HepG2 (cell line): ENCODE results near the gene TYMP. TPM values are rescaled to one million over a fixed set of nuclear protein-coding genes. Genes with fewer than 3 reads are reported as not detected.
A peak's percentile ranks its signal among the peaks of the same experiment; 100 is the strongest.

Source experiments
- ATM ChIP-seq: fragments of 450-650 bp; IDR thresholded peaks from 2 replicates; pipeline ENCODE4 v1.7.1; 2017; ENCODE audit warnings: mild to moderate bottlenecking, borderline replicate concordance
- CBX2 ChIP-seq, 2 experiments: fragments of 200-600 bp in 1 of 2; sonication (generic); formaldehyde crosslinking in 1 of 2; IDR thresholded peaks; 2 replicates each; pipeline versions ENCODE4 v1.7.0 to v1.8.1; 2018 to 2022; ENCODE audit warnings: low read depth in 2 of 2, low read length in 1 of 2, mild to moderate bottlenecking in 1 of 2, missing genetic modification reagents in 1 of 2
- HMGXB3 ChIP-seq: sonication (generic); formaldehyde crosslinking; IDR thresholded peaks from 2 replicates; pipeline ENCODE4 v1.4.0; 2020; ENCODE audit warnings: missing genetic modification reagents, borderline replicate concordance
- KMT2B ChIP-seq: IDR thresholded peaks from 2 replicates; pipeline ENCODE4 v1.6.1; 2016; ENCODE audit warnings: missing genetic modification reagents, missing compliant biosample characterization
- NFE2L1 ChIP-seq: sonication (generic); formaldehyde crosslinking; IDR thresholded peaks from 2 replicates; pipeline ENCODE4 v1.4.0; 2020; ENCODE audit warnings: missing genetic modification reagents, mild to moderate bottlenecking, borderline replicate concordance
- SMARCC2 ChIP-seq: fragments of 450-650 bp; IDR thresholded peaks from 2 replicates; pipeline ENCODE4 v1.6.1; 2017; ENCODE audit warnings: antibody characterized with exemption, mild to moderate bottlenecking
- SP5 ChIP-seq: IDR thresholded peaks from 2 replicates; pipeline ENCODE4 v1.6.1; 2016; ENCODE audit warnings: low read depth, borderline replicate concordance
- TAF15 ChIP-seq: fragments of 200-400 bp; formaldehyde crosslinking; IDR thresholded peaks from one replicate; pipeline ENCODE4 v1.6.1; 2018; ENCODE audit warnings: mild to moderate bottlenecking, low read depth, low read length; ENCODE audit not compliant: poor library complexity, severe bottlenecking
- TEF ChIP-seq: sonication (generic); formaldehyde crosslinking; IDR thresholded peaks from 2 replicates; pipeline ENCODE4 v1.5.0; 2020; ENCODE audit warnings: missing genetic modification reagents
- TOPORS ChIP-seq: sonication (generic); formaldehyde crosslinking; IDR thresholded peaks from 2 replicates; pipeline ENCODE4 v1.8.0; 2023; ENCODE audit warnings: mild to moderate bottlenecking, missing genetic modification reagents
- ZNF777 ChIP-seq: sonication (generic); formaldehyde crosslinking; IDR thresholded peaks from 2 replicates; pipeline ENCODE4 v1.4.0; 2020; ENCODE audit warnings: missing genetic modification reagents
- polyA plus RNA-seq, 8 experiments: library from polyadenylated mRNA; depleted of rRNA in 3 of 8; stranded (reverse) in 7 of 8; unstranded in 1 of 8; fragments of >200 nt; fragmentation: Illumina TruSeq in 4 of 8; extraction: Trizol in 4 of 8; gene quantifications; 2 replicates each; pipeline versions ENCODE4 v1.2.1 to v1.2.3, GENCODE V29; 2011 to 2016; ENCODE audit warnings: low read depth in 4 of 8, missing spikeins in 1 of 8, mixed read lengths in 1 of 8; ENCODE audit not compliant: insufficient read depth in 1 of 8
- total RNA-seq, 5 experiments: library from RNA; depleted of rRNA; stranded (reverse); fragments of >200 nt; fragmentation: Illumina TruSeq; extraction: Trizol; gene quantifications; 2 replicates each; pipeline ENCODE4 v1.2.3, GENCODE V29; 2016; ENCODE audit warnings: low read depth in 1 of 5
- TF ChIP-seq, protein P1 (sequence below): sonication (generic); formaldehyde crosslinking; IDR thresholded peaks from 2 replicates; pipeline ENCODE4 v1.5.0; 2020; ENCODE audit warnings: mild to moderate bottlenecking, missing genetic modification reagents, borderline replicate concordance
- TF ChIP-seq, protein P2 (sequence below), 2 experiments: sonication (generic) in 1 of 2; formaldehyde crosslinking in 1 of 2; IDR thresholded peaks; 2 replicates each; pipeline versions ENCODE4 v1.5.1 to v1.6.1; 2011 to 2020; ENCODE audit warnings: borderline replicate concordance in 1 of 2, low read depth in 1 of 2, low read length in 1 of 2, mild to moderate bottlenecking in 1 of 2, missing genetic modification reagents in 1 of 2, moderate library complexity in 1 of 2

Gene TYMP
- total and polyA plus RNA-seq, 2 of the 13 experiments (the other 11 are each of a cell fraction or from before 2014, with no cell fraction given), result 3.9 to 4.3 TPM

- TF ChIP-seq, protein P1, sequence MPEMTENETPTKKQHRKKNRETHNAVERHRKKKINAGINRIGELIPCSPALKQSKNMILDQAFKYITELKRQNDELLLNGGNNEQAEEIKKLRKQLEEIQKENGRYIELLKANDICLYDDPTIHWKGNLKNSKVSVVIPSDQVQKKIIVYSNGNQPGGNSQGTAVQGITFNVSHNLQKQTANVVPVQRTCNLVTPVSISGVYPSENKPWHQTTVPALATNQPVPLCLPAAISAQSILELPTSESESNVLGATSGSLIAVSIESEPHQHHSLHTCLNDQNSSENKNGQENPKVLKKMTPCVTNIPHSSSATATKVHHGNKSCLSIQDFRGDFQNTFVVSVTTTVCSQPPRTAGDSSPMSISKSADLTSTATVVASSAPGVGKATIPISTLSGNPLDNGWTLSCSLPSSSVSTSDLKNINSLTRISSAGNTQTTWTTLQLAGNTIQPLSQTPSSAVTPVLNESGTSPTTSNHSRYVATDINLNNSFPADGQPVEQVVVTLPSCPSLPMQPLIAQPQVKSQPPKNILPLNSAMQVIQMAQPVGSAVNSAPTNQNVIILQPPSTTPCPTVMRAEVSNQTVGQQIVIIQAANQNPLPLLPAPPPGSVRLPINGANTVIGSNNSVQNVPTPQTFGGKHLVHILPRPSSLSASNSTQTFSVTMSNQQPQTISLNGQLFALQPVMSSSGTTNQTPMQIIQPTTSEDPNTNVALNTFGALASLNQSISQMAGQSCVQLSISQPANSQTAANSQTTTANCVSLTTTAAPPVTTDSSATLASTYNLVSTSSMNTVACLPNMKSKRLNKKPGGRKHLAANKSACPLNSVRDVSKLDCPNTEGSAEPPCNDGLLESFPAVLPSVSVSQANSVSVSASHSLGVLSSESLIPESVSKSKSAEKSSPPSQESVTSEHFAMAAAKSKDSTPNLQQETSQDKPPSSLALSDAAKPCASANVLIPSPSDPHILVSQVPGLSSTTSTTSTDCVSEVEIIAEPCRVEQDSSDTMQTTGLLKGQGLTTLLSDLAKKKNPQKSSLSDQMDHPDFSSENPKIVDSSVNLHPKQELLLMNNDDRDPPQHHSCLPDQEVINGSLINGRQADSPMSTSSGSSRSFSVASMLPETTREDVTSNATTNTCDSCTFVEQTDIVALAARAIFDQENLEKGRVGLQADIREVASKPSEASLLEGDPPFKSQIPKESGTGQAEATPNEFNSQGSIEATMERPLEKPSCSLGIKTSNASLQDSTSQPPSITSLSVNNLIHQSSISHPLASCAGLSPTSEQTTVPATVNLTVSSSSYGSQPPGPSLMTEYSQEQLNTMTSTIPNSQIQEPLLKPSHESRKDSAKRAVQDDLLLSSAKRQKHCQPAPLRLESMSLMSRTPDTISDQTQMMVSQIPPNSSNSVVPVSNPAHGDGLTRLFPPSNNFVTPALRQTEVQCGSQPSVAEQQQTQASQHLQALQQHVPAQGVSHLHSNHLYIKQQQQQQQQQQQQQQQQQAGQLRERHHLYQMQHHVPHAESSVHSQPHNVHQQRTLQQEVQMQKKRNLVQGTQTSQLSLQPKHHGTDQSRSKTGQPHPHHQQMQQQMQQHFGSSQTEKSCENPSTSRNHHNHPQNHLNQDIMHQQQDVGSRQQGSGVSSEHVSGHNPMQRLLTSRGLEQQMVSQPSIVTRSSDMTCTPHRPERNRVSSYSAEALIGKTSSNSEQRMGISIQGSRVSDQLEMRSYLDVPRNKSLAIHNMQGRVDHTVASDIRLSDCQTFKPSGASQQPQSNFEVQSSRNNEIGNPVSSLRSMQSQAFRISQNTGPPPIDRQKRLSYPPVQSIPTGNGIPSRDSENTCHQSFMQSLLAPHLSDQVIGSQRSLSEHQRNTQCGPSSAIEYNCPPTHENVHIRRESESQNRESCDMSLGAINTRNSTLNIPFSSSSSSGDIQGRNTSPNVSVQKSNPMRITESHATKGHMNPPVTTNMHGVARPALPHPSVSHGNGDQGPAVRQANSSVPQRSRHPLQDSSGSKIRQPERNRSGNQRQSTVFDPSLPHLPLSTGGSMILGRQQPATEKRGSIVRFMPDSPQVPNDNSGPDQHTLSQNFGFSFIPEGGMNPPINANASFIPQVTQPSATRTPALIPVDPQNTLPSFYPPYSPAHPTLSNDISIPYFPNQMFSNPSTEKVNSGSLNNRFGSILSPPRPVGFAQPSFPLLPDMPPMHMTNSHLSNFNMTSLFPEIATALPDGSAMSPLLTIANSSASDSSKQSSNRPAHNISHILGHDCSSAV, result no peak
- TF ChIP-seq ZNF777 (CRISPR knock-in tag) (no peak), TEF (CRISPR knock-in tag) (no peak), SP5 (no peak), TAF15 (no peak), ATM (no peak), SMARCC2 (no peak), CBX2 (IDR thresholded peaks at IDR 0.05; ENCODE audit: low read depth, low read length) (no peak), CBX2 (CRISPR knock-in tag; IDR thresholded peaks at IDR 0.05; ENCODE audit: low read depth) (no peak), NFE2L1 (CRISPR knock-in tag) (no peak), HMGXB3 (CRISPR knock-in tag) (no peak), KMT2B (CRISPR knock-in tag) (0 out of 2 replicates have a peak, but pooled peaks have one; percentile 30), TOPORS (CRISPR knock-in tag) (no peak)
- TF ChIP-seq, protein P2, sequence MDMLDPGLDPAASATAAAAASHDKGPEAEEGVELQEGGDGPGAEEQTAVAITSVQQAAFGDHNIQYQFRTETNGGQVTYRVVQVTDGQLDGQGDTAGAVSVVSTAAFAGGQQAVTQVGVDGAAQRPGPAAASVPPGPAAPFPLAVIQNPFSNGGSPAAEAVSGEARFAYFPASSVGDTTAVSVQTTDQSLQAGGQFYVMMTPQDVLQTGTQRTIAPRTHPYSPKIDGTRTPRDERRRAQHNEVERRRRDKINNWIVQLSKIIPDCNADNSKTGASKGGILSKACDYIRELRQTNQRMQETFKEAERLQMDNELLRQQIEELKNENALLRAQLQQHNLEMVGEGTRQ (IDR thresholded peaks at IDR 0.05; ENCODE audit: low read depth, low read length), result no peak
- TF ChIP-seq, protein P2 (CRISPR knock-in tag; IDR thresholded peaks at IDR 0.05; ENCODE audit: borderline replicate concordance), result no peak
Measured at GRCh38 chr22:50569041-50569459, 39.2 kb upstream of the TYMP start (continued).
